DMS 273 (cell line): ENCODE measurements around the gene DNAH10.

Experiments used
- DNase-seq: peaks from one replicate; lab custom pipeline; 2025; ENCODE audit not compliant: unreplicated experiment; lab: John Stamatoyannopoulos, UW

DNAH10 gene

DNA sequence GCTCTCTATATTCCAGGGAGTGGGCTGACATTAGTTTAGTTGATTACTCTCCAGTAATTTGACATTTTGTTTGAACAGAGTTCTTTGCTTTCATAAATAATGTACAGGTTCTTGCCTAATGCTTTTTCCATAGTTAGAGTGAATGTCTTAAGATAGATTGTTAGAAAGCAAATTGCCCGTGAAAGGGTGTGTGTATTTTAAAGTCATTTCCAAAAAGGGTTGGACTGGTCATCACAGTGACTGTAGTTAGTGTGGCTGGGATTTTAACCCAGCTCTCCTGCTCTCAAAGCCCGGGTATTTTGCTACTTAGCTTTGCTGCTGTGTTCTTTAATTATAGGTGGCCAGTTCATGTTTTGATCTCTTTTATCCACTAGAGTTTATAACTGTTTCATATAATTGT lies 74.2 kb downstream of the DNAH10 start:
- DNase-seq: no peak

DNA sequence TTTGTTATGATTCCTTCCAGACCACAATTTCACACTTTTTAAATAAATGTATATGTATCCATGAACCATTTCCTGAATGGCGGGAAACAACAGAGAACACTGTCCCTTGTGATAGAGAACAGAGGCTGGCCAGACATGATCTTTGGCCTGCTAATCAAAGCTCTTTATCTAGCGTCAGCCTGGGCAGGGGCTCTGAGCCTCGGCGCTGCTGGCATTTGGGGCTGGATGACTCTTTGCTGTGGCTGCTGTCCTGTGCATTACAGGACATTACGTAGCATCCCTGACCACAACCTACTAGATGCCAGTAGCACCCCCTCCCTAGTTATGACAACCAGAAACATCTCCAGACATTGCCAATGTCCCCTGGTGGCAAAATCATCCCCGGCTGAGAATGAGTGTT lies 77.7 kb downstream of the DNAH10 start:
- no peak for DNase-seq

DNA sequence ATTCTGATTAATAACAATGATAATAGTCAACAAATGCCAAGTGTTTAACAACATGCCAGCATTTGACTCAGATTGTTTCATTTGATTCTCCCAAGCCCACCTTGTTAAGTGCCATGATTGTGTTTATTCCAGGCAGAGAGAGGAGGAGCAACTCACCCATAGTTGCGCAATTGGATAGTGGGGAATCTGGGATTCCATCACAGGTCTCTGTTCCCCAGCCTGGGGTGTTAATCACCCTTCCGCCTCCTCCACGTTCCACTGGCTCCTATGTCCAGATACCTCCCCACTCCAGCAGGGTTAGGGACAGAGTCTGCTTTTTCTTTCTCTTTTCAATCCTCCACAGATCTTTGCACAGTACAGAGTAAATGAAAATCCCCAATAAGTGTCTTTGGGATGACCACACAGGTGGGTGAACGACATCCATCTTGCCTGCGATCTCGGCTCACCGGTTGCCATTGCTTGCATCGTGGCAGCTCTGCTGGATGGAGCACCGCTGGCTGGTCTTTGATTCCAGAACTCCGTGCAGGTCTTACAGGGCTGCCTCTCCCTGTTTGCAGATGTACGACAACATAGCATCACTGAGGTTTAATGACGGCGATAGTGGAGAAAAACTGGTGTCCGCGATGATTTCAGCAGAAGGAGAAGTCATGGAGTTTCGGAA lies 78.8 kb downstream of the DNAH10 start:
- DNase-seq: no peak

DNA sequence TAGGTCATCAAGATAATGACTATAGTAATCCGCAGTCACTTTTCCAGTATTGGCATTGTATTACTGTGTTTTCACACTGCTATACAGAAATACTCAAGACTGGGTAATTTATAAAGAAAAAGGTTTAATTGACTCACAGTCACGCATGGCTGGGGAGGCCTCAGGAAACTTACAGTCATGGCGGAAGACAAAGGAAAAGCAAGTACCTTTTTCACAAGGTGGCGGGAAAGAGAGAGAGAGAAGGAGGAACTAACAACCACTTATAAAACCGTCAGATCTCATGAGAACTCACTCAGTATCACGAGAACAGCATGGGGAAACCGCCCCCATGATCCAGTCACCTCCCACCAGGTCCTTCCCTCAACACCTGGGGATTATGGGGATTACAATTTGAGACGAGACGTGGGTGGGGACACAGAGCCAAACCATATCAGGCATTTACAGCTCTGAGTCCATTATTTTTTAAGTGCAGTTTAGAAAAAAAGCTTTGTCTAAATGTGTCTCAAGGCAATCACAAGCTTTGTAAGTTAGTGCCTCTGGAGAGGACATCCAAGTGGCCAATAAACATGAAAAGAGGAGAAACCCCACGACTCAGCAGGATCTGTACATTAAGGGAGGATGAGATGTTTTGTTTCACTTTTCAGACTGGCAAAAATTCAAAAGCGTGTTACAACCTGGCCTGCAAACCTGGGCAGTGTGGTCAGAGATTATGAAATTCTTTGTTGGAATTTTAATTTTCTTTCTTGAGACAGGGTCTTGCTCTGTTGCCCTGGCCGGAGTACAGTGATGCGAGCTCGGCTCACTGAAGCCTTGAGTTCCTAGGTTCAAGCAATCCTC lies 82.0 kb downstream of the DNAH10 start:
- DNase-seq: no peak

DNA sequence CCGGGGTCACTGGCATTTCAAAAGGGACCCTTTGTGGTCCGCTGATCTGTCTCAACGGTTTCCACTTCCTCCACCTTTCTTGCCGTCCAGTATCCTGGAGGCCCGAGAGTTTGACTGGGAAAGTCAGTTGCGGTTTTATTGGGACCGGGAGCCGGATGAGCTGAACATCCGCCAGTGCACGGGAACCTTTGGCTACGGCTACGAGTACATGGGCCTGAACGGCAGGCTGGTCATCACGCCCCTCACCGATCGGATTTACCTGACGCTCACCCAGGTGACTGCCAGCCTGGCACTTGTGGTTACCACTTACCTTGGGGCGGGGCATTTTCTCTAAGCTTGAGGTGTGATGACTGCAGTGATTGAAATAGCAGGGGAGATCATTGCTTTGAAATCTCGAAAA lies 83.8 kb downstream of the DNAH10 start:
- DNase-seq: no peak

DNA sequence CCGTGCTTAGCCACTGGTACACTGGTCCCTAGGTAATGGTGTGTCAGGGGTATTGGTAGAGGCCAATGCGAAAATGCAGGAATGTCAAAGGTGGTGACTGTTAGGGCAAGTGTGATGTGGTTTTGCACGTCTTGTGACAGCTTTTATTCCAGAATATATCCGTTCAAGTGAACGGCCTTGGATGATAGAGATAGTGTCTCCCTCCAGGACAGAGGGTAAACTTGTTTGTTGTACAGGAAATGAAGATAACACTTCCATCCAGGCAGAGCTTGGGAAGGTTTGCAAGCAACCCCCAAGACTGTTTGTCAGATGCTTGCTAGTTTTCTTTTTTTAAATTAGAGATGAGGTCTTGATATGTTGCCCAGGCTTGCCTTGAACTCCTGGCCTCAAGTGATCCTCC lies 84.2 kb downstream of the DNAH10 start:
- DNase-seq: no peak

DNA sequence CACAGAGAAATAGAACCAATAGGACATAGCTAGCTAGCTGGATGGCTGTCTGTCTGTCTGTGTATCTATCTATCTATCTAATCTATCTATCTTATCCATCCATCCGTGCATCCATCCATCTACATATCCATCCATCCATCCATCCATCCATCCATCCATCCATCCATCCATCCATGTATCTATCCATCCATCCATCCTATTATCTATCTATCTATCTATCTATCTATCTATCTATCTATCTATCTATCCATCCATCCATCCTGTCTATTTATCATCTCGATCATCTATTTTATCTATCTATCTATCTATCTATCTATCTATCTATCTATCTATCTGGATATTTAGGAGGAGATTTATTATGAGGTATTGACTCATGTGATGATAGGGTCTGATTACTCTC lies 84.9 kb downstream of the DNAH10 start:
- no peak for DNase-seq

DNA sequence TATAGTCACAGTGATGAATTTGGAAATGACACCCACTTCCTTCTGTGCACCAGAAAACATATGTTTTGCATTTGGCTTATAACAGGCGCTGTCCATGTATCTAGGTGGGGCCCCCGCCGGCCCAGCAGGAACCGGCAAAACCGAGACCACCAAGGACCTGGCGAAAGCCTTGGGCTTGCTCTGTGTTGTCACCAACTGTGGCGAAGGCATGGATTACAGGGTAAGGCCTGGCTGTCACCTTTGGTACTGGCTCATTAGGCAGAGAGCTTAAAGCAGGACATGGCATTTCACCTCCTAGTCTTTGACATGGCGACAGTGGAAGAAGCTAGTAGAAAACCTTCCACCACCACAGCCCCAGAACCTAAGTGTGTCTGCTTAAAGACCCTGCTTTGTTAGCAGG lies 85.8 kb downstream of the DNAH10 start:
- DNase-seq: no peak

DNA sequence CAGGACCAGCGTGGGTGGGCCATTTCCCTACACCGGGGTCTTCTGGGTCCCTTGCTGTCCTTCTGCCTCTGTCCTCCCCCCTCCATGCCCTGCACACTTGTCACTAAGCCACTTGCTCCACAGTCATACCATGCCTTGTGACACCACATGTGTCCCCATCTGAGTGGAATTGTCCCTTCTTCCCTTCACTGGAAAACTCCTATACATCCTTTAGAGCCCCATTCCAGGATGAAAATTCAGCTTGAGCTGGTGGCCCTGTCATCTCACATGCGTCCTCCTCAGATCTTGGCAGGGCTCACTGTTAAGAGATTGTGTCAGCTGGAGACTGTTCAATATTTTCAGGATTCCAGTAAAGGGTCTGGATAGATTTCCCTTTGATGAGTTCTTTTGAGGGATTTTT lies 87.4 kb downstream of the DNAH10 start:
- DNase-seq: no peak

DNA sequence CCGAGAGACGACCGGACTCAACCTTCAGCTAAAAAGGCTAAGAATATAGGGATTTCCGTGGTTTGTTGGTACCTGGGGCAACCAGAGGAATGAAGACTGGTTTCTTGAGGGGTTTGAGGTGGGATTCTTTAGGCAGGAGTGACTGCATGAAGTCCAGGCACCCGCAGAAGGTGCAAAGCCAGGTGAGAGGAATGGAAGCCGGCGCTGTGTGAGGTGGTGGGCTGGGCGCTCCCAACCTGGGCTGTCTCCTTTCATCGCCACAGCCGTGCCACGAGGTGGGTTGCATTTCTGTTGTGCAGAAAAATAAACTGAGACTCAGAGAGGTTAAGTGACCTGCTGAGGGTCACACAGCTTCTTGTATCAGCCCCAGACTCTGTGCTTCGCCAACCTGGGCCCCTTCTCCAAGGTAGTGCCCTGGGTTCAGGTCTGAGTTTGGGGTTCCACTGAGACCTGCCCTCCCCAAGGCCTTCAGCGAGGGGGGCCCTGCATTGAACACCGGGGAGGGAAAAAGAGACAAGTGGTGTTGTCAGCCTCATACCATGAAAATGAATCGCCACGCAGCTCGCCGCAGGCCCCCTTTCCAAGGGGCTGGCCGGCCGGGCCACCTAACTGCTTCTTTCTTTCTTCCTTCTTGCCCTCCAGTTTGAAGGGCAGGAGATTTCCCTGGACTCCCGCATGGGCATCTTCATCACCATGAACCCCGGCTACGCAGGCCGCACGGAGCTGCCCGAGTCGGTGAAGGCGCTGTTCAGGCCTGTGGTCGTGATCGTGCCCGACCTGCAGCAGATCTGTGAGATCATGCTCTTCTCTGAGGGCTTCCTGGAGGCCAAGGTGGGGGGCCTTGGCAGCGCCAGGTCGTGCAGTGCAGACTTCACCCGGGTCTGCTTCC lies 88.4 kb downstream of the DNAH10 start:
- DNase-seq: no peak

DNA sequence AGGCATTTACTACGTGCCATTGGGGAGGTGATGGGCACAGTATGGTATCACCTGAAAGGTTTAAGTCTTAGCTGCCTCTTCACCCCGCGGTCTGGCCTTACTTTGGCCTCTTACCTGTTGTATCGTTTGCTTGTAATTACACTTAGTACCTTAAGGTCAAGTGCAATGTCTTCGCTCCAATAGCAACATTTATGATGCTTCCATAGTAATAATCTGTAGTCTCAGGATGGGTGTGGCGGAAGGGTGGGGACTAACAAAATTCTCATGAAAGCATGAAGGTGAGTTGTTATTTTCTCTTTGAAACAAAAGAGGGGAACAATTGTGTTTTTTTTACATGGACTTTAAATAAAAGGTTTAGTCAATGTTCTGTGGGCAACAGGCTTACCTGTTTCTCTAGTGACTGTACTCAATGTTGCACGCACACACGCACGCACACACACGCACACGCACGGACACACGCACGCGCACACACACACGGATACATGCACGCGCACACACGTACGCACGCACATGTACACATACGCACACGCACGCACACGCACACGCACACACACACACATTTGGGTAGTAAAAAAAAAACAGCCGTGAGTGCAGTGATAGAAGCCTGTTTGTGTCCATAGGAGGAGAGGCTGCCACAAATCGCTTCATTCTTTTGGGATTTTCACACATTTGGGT lies 91.4 kb downstream of the DNAH10 start:
- DNase-seq: no peak

DNA sequence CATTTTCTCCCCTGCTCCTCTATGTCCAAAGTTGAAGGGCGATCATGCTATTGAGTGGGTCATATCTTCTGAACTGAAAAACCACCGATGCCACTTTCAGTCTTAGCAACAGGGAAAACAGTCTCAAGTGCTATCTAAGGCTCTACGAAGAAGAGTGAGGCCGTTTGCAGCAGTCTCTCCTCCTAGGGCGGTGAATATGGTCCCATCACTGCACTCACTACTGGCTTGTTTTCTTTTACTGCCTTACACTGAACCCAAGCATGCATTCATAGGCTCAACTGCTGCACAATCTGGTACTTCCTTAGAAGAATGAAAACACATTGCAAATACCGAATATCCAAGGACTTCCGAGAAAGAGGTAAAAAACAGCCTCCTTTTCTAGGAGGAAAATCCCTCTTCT lies 92.1 kb downstream of the DNAH10 start:
- DNase-seq: no peak

DNA sequence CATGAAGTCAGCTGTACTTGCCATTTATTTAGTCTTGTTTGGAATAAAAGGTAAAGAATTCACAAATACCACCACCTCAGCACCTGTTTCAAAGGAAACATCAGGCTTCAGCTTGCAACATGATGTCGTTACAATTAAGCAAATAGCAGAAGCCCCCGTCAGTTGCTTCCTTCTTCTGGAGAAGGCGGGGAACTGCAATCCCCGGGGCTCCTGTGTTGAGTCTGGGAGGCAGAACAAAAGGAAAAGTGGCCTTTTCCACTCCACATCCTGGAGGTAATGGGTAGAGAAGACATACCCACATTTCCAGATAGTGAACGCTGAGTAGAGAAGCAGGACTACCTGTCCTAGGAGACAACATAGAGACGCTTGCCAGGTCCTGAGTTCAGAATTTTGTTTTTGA lies 92.8 kb downstream of the DNAH10 start:
- DNase-seq: peak; percentile 3

DNA sequence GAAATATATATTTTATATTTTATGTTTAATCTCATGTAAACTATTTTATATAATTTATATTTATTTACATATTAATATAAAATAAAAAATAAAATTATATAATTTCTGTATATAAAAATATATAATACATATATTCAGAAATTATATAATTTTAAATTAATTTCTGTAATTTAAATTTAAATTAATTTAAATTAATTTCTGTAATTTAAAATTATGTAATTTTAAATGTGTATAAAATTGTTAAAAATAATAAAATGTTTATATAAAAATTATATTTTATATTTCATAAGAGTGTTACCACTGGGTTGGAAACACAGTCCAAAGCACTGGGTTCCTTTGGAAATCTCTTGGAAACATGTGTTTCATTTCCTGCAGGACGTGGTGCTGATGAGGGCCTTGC lies 94.6 kb downstream of the DNAH10 start:
- DNase-seq: no peak

DNA sequence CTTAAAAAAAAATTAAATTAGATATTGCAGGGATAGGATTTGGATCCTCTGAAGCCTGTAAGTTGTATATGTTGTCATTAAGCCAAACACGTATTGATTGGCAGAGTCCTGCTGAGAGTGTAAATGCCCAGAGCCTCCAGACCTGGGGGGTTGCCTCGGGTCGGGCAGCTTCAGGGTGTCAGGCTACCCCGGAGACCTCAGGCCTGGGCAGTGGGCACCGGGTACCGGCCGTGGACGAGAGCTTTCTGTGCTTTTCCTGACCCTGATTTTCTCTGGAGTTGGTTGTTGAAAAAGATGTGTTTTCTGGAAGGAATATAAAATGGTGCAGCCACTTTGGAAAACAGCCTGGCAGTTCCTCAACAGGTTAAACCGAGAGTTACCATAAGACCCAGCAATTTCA lies 96.1 kb downstream of the DNAH10 start:
- DNase-seq: no peak

DNA sequence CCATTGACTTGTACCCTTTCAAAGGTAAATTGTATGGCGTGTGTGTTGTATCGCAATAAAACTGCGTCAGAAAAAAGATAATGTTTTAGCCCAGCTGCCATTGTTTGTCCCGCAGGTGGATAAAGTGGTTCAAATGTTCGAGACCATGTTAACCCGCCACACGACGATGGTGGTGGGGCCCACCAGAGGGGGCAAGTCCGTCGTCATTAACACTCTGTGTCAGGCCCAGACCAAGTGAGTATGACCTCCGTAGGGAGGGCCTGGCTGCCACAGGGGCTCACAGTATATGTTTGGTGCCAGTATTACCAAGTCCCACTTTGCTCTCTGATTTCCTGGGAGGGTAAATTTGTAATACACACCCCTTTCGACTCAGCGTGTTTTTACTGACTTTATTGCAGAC lies 96.9 kb downstream of the DNAH10 start:
- DNase-seq: no peak

DNA sequence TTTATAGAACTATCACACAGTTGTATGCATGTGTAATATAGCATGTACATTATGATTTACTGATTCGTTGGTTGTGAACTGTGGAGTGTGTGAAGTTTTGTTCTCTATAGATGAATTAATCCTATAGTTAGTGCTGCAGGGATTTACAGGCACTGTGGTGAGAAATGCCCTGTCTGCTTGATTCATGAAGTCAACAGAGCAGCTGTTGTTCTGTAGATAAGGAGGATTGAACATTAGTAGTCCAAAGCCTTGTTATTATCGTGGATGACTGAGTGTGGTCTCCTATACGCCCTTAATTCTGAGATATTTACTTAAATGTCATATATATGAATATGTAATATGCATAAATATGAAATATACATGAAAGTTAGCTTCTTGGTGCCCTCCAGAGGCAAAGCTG lies 98.3 kb downstream of the DNAH10 start:
- no peak for DNase-seq

DNA sequence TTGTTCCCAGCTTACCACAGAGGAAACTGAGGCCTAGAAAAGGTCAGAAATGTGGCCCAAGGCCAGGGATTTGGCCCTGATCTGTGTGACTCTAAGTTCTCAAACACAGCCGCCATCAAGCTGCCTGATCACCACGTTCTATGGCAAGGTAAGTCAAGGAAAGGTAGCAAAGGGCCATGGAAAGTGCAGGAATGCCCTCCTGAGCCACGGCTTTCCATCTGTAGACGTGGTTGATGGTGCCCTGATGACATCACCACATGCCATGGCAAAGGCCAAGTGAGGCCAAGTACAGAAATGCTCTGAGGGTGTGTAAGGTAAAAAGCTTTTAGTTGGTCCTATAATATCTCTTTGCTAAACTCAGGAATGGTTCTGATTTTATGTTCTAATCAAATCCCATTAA lies 99.3 kb downstream of the DNAH10 start:
- DNase-seq: no peak

DNA sequence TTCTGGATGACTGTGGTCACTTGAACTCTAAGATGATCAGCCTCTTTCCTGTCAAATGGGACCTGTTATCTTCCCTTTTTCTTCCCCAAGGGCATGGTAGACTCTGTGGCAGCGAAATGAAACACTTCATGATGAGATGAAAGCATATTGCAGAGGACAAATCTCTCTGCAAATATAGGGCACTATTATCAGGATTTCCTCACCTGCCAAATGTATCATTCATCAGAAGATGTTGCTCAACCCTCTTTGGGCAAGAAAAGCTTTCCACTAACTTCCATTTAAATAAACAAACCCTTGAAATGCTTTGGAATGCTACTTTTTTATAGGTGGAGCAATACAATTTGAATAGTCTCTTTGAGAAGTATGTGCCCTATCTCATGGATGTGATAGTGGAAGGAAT lies 105.0 kb downstream of the DNAH10 start:
- DNase-seq: no peak

DNA sequence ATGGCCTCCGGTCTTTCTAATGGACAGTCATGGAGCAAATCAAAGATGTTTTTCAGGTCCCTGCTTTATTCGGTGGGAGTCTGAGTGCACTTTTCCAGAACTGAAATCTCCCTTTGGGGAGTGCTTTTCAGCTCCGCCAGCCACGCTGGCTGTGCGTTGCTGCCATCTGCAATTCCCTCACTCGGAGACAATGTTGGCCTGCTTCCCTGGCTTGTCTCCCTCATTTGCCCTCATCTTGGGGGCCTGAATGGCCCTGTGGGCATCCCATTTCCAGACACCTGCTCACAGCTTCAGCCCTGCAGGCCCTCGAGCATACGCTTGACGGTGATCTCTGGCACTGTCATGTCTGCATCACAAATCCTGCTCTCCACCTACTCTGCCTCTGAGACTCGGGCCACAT lies 106.7 kb downstream of the DNAH10 start:
- DNase-seq: no peak

DNA sequence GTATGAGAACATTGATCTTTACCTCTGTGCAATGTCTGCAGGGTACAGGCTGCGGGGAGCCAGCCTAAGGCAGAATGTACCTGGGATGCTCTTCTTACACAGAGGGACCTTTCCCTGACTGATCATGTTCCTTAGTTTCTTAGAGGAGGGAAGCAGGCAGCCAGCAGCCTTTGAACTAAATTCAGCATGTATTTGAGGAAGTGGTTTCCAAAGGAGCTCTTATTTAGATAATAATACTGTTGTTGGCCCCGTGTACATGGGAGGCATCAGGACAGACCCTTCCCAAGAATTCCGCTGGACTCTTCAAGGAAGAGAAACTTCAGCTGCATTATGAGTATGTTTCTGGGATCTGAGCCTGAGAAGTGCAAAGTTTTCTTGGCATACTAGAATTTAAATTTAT lies 111.7 kb downstream of the DNAH10 start:
- no peak for DNase-seq
